Activated T-helper 1 cell treated with anti-CD3 and anti-CD28 coated beads, Interleukin-2, amount 50 U/mL, for 16 hours (primary cell): ENCODE data around the gene TRMT2B.
"Not testable (repeated sequence)": the region's sequence is repeated elsewhere in the genome, so short reads cannot be mapped to it uniquely, and the experiment has no call there.

Source experiments
- DNase-seq, 2 donors: peaks; one replicate each; pipeline ENCODE4 v3.0.0-alpha.2; 2020; ENCODE audit warnings: low read depth in 1 of 2, low spot score in 1 of 2

TRMT2B gene

GRCh38 chrX:101012031-101012430 lies 39.9 kb downstream of the TRMT2B start:
- DNase-seq: not testable (repeated sequence)

GRCh38 chrX:101009090-101009489 lies 42.8 kb downstream of the TRMT2B start:
- no peak for DNase-seq

GRCh38 chrX:100999451-100999850 lies 52.5 kb downstream of the TRMT2B start:
- no peak for DNase-seq

GRCh38 chrX:100995469-100995868 lies 56.4 kb downstream of the TRMT2B start:
- no peak for DNase-seq

GRCh38 chrX:100994352-100995281 lies 57.3 kb downstream of the TRMT2B start:
- no peak for DNase-seq

- DNase-seq: no peak
These were observed 61.8 kb downstream of the TRMT2B start for GRCh38 chrX:100990139-100990538.

GRCh38 chrX:100984818-100985217 lies 67.1 kb downstream of the TRMT2B start:
- no peak for DNase-seq

GRCh38 chrX:100981498-100981845 lies 70.4 kb downstream of the TRMT2B start:
- not testable (repeated sequence) for DNase-seq

GRCh38 chrX:100980608-100981497 lies 71.1 kb downstream of the TRMT2B start:
- DNase-seq: no peak

- DNase-seq: no peak
These were observed 71.9 kb downstream of the TRMT2B start for GRCh38 chrX:100979881-100980607.

GRCh38 chrX:100976211-100976610 lies 75.7 kb downstream of the TRMT2B start:
- no peak for DNase-seq

- no peak for DNase-seq
These were observed 76.7 kb downstream of the TRMT2B start for GRCh38 chrX:100975212-100975611.

GRCh38 chrX:100973411-100973810 lies 78.5 kb downstream of the TRMT2B start:
- DNase-seq: no peak

- no peak for DNase-seq
These were observed 82.0 kb downstream of the TRMT2B start for GRCh38 chrX:100969936-100970335.

GRCh38 chrX:100969408-100969807 lies 82.5 kb downstream of the TRMT2B start, which contains the start of gene ARL13A:
TSS of gene ARL13A (plus strand) at chrX:100969708. CDS start at chrX:100973690, 3,982 bp downstream.
- DNase-seq: no peak

- no peak for DNase-seq
These were observed 87.5 kb downstream of the TRMT2B start for GRCh38 chrX:100964362-100964761.

GRCh38 chrX:100962811-100963210 lies 89.1 kb downstream of the TRMT2B start:
- DNase-seq: no peak
